SJCRH30 (cell line): ENCODE measurements around the gene AMZ1. TPM values are rescaled to one million over a fixed set of nuclear protein-coding genes. Genes with fewer than 3 reads are reported as not detected.

Experiments
- DNase-seq, 2 experiments: peaks; one replicate each; pipeline ENCODE4 v3.0.0-alpha.2; 2015 to 2020
- H3K27ac ChIP-seq: fragments of 250-450 bp; sonication (Bioruptor Pico); 2 replicates; pipeline ENCODE4 v1.5.1; 2020; ENCODE audit warnings: mild to moderate bottlenecking, moderate library complexity
- H3K27me3 ChIP-seq: fragments of 250-450 bp; sonication (Bioruptor Pico); 2 replicates; pipeline ENCODE4 v1.5.1; 2020; ENCODE audit warnings: mild to moderate bottlenecking, moderate library complexity
- H3K36me3 ChIP-seq: fragments of 250-450 bp; sonication (Bioruptor Pico); 2 replicates; pipeline ENCODE4 v1.5.1; 2020; ENCODE audit warnings: mild to moderate bottlenecking, moderate library complexity
- H3K4me1 ChIP-seq: fragments of 250-450 bp; sonication (Bioruptor Pico); 2 replicates; pipeline ENCODE4 v1.5.1; 2020; ENCODE audit warnings: mild to moderate bottlenecking, moderate library complexity
- H3K4me3 ChIP-seq: fragments of 250-450 bp; sonication (Bioruptor Pico); 2 replicates; pipeline ENCODE4 v1.5.1; 2020; ENCODE audit warnings: mild to moderate bottlenecking, moderate library complexity
- H3K9me3 ChIP-seq: fragments of 250-450 bp; sonication (Bioruptor Pico); replicated peaks from 2 replicates; pipeline ENCODE4 v1.5.1; 2020; ENCODE audit warnings: mild to moderate bottlenecking, moderate library complexity
- total RNA-seq: library from RNA; depleted of rRNA; stranded (reverse); fragments of >200 nt; shearing (Covaris generic); gene quantifications from 2 replicates; pipeline ENCODE4 v1.2.3, GENCODE V29; 2014

The AMZ1 gene
- total RNA-seq, 1 experiment from 2014 or later = 0.02 TPM

DNA sequence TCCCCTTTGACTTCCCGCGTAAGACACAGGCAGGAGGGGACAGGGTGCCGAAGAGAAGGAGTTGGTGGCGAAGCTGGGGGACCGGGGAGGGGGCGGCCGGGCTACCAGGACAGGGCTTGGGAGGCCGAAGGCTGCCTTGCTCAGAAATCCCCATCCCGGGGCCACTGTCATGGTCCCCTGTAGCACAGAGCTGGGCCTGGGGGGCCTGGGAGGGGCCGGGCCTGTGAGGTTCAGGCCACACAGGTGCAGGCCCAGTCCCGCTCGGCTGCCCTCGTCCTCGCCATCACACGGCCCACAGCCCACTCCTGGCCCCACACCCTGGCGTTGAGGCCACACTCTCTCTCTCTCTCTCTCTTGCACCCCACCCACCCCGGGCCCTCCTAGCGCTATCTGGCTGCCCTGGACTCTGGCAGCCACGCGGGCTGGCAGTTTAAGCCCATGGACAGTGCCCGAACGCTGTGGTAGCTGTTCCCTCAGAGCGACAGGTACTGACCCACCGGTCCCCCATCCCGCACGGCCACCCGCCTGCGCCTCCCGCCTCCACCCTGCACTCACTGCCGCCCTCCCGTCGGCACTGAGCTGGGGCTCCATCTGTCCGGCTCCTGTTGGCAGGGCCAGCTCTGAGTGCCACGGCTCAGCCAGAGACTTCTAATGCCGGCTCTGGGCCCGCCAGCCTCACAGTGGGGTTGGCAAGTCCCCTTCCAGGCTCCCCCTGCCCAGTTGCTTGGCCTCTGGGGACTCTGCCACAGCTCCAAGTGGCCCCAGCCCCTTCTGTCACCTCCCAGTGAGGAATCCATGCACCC lies 28.2 kb upstream of the AMZ1 start:
- DNase-seq = no peak
- Histone ChIP-seq H3K36me3 (peaks cover 22% of the 10 kb centered on the region), H3K27ac (no peak overlapping the region), H3K4me1 (no peaks in the 10 kb centered on the region), H3K27me3 (no peaks in the 10 kb centered on the region), H3K9me3 (no peaks in the 10 kb centered on the region), H3K4me3 (no peak overlapping the region)

DNA sequence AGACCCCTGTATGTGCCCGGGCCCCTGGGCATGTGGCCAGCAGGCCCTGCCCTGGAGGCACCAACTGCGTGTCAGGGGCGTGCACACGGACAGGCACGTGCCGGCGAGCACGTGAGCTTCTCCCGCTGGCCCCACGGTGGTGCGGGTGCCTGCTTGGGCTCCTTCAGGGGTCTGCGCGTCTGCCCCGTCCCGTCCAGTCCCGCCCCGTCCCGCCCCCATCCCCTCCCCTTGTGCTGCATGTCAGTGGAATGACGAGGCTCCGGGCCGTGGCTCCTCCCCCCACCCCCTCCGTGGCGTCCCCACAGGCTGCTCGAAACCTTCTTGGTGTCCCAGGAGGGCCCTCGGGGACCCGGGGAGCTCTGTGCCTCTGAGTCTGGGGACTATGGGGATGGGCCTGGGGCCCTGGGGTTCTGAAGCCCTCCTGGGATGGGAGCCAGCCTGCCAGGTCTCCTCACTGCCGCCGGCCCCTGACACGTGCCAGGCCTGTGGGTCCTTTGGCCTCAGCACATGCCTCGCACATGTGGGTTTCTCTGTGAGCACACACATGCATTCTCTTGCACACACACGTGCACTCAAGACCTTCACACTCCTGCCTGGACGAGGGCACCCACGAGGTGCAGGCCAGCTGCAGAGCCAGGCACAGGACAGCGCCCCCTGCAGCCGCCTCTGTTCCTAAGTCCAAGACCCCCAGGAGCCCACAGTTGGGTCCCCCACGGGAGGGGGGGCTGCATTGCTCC lies 27.5 kb upstream of the AMZ1 start:
- no peak overlapping the region for H3K4me3 ChIP-seq

DNA sequence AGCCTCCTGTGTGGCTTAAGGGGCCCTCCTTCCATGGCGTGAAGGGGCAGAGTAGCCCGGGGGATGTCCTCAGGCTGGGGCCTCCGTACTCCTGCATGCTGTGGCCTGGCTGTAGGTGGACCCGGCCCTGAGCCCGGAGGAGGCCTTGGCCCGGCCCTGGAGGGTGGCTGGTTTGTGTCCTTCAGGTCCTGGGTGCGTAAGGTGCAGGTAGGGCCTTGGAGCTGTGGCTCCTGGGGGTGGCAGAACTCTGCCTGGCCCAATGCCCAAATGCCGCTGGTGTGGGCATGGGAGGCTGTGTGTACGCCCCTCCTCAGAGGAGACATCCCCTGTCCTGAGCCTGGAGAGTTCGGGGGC lies 26.9 kb upstream of the AMZ1 start:
- no peak overlapping the region for H3K4me3 ChIP-seq
- H3K27ac ChIP-seq = no peak overlapping the region
- H3K36me3 ChIP-seq = peaks cover 11% of the 10 kb centered on the region
- no peaks in the 10 kb centered on the region for H3K9me3 ChIP-seq
- H3K4me1 ChIP-seq = no peaks in the 10 kb centered on the region
- DNase-seq = no peak
- no peaks in the 10 kb centered on the region for H3K27me3 ChIP-seq

More for the DNA sequence above, 27.5 kb upstream of the AMZ1 start:
- H3K4me1 ChIP-seq = no peaks in the 10 kb centered on the region
- no peak for DNase-seq
- H3K36me3 ChIP-seq = peaks cover 15% of the 10 kb centered on the region
- no peaks in the 10 kb centered on the region for H3K9me3 ChIP-seq
- H3K27me3 ChIP-seq = no peaks in the 10 kb centered on the region
- H3K27ac ChIP-seq = no peak overlapping the region

DNA sequence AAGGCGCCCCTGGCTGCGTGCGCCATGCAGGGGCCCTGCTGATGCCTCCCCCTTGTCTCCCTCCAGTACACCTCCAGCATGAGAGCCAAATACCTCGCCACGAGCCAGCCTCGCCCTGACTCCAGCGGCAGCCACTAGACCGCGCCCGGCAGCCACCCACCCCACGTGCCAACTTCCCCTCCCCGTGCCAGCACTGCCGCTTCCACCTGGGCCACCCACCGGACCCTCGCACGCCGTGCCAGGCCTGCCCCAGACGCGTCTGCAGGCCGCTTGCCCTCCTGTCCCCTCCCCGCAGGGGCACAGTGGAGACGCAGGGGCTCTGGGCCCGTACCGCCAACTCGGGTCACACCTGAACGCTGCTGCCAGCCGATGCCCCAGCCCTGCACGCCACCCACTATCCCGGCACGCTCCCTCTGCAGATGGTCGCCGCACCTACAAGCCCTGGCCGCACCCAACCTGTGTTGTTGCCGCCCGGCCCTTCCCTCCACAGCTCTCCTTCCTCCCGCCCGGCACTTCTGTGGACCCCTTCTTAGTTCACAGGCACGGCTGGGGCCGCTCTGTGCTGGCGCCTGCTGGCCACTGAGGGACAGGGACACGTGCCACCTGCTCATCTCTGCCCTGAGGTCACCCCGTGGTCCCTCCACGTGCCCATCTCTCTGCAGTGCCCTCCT lies 26.3 kb upstream of the AMZ1 start:
- Histone ChIP-seq H3K4me3 (no peak overlapping the region), H3K4me1 (no peaks in the 10 kb centered on the region), H3K36me3 (peaks cover 8% of the 10 kb centered on the region), H3K27me3 (no peaks in the 10 kb centered on the region), H3K27ac (no peak overlapping the region), H3K9me3 (no peaks in the 10 kb centered on the region)
- DNase-seq = no peak

DNA sequence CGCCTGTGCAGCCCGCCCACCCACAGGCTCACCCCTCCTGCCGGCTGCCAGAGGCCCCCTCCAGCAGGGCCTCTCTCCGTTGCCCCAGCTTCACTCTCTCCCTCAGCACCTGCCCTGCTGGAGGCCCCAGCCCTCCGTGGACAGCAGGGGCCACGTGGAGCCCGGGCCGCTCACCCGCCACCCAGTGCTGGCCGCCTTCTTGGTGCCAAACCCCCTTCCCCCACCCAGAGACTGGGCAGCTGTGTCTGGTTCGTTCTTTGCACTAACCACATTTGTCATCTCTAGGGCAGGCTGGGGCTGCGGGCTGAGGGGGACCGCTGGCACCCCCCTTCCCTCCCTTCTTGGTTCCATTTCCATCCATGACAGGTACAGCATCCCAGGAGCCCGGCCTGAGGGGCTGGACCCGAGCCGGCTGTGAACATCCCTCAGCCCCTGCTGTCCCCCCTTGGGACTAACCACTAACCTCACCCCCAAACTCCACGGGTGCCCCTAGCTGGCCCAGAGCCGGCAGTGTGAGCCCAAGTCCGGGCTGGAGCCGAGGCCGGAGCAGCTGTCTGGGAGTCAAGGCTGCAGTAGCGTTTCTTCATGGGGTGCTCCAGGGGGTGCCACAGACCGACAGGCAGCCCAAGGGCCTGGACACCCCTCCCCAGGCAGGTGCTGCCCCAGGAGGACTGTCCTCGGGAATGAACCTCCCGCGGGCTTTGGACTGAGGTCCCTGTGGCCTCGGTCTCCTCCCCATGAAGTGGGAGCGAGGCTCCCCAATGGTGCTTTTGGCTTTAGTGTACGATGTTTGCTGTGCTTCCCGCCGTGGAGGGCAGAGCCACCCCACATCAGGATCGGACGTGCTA lies 25.5 kb upstream of the AMZ1 start:
- no peaks in the 10 kb centered on the region for H3K9me3 ChIP-seq
- H3K27ac ChIP-seq = no peak overlapping the region
- no peak for DNase-seq
- H3K36me3 ChIP-seq = peaks cover 3% of the 10 kb centered on the region; the same call in 1 of the 2 replicates
- no peaks in the 10 kb centered on the region for H3K4me1 ChIP-seq
- no peak overlapping the region for H3K4me3 ChIP-seq
- no peaks in the 10 kb centered on the region for H3K27me3 ChIP-seq

DNA sequence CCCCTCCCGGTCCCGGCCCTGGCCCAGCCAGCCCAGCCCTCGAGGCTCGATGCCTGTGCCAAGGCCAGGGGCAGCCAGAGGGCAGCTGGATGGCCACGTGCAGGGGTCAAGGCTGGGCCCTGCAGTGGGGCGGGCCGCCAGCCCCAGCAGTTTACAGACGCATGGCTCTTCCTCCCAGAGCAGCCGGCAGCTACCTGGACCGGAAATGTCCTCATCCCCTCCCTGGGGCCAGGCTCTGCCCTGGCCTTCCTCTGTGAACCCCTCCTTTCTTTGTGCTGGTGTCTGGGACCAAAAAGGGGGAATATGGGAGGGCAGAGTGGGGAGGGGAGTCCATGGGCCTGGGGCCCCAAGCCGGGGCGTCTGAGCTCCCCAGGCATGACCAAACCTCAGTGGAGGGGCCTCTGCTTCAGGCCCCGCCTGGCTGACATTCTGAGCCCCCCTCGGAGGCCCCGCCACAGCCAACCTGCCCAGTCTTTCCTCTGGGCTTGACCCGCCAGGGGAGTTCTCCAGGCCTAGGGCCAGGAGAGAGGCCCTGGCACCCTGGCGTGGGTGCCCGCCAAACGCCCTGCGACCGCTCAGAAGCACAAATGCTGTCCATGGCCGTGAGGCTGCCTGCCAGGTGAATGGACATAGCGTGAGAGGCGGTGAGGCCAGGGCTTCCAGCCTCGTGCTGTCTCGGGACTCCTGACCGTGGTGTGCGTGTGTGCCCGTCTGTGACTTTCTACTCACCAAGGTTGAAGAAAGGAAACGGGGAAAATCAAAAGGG lies 24.7 kb upstream of the AMZ1 start:
- DNase-seq = no peak
- H3K4me3 ChIP-seq = no peak overlapping the region
- H3K9me3 ChIP-seq = no peaks in the 10 kb centered on the region
- no peak overlapping the region for H3K27ac ChIP-seq
- no peaks in the 10 kb centered on the region for H3K27me3 ChIP-seq
- H3K4me1 ChIP-seq = no peaks in the 10 kb centered on the region
- peaks cover 3% of the 10 kb centered on the region; the same call in 1 of the 2 replicates for H3K36me3 ChIP-seq

DNA sequence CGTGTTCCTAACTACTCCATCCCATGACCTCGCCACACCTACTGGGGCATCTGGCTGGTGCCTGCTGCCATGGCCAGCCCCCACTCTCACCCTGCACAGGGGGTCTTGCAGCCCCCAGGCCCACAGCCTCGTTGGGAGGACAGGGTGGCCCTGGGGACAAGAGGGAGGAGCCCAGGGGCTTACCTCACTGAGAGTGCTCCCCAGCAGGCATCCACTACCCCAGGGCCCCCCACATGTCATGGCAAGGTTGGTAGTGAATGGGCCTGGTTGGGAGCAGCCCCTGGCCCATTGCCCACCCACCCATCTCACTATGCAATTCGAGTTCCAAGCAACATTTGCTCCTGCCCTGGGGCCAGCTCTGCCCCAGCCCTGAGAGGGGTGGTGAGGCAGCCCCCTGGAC lies 24.0 kb upstream of the AMZ1 start:
- Histone ChIP-seq H3K4me3 (no peak overlapping the region), H3K9me3 (no peaks in the 10 kb centered on the region), H3K36me3 (no peaks in the 10 kb centered on the region; the same call in 1 of the 2 replicates), H3K27ac (no peak overlapping the region), H3K4me1 (no peaks in the 10 kb centered on the region), H3K27me3 (no peaks in the 10 kb centered on the region)
- no peak for DNase-seq

DNA sequence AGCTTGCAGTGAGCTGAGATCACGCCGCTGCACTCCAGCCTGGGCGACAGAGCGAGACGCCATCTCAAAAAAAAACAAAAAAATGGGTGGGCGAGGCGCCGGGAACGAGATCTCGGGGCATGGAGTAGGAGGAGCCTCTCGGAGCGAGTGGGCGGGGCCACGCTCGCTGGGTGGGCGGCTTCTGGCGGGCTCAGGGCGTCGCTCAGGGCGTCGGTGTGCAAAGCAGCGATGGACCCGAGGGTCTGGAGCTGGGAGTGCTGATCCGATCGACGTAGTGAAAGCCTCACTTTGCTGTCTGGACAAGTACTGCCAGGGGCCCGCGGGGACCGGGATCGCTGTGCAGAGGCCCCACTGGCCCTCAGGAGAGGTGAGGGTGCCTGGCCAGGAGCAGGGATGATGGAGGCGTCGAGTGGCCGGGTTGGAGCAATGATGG lies 22.6 kb upstream of the AMZ1 start:
- Histone ChIP-seq H3K4me3 (no peak overlapping the region), H3K9me3 (no peaks in the 10 kb centered on the region), H3K27ac (no peak overlapping the region), H3K4me1 (no peaks in the 10 kb centered on the region), H3K27me3 (no peaks in the 10 kb centered on the region), H3K36me3 (no peaks in the 10 kb centered on the region; the same call in 1 of the 2 replicates)
- DNase-seq = no peak

DNA sequence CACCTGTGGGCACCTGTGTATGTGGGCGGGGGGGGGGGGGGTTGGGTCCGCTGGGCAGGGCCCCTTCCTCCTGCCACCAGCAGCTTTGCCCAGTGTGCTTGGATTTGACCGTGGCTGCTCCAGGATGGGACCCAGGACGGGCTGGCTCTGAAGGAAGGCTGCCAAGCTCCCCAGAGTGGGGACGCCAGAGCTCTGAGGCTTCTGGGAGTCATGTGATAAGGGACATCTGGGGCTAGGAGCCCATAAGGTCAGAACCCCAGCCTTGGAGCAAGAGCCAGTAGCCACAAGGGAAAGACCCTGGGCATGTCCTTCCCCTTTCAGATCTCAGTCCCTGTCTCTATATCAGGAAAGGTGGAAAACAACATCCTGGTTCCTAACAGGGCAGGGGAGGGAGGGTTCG lies 21.8 kb upstream of the AMZ1 start:
- no peak overlapping the region for H3K4me3 ChIP-seq
- DNase-seq = no peak
- no peaks in the 10 kb centered on the region; the same call in 1 of the 2 replicates for H3K36me3 ChIP-seq
- H3K9me3 ChIP-seq = no peaks in the 10 kb centered on the region
- no peak overlapping the region for H3K27ac ChIP-seq
- no peaks in the 10 kb centered on the region for H3K4me1 ChIP-seq
- no peaks in the 10 kb centered on the region for H3K27me3 ChIP-seq

DNA sequence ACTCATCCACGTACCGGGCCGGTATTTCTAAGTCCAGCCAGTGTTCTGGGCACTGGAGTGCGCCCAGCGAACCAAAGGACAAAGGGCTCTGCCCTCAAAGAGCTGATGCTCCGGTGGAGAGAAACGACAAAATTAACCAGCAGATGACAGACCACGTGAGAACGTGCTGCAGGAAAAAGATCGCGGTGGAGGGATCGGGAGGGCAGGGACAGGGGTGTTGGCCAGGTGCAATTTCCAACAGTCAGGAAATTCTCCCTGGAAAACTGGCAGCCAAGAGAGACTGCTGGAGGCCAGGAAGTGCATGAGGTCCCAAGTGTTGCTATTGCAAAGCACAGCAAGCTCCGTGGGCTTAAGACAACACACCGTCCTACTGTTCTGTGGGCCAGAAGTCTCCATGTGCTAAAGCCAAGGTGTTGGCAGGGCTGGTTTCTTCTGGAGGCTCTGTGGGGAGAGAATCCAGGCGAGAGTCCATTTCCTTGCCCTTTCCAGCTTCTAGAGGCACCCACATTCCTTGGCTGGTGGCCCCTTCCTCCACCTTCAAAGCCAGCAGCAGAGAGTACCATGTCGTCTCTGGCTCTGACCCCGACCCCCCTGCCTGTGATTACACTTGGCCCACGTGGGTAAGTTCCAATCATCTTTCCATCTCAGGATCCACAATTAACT lies 21.3 kb upstream of the AMZ1 start:
- Histone ChIP-seq H3K4me3 (no peak overlapping the region), H3K27ac (no peak overlapping the region), H3K9me3 (no peaks in the 10 kb centered on the region), H3K27me3 (no peaks in the 10 kb centered on the region), H3K4me1 (no peaks in the 10 kb centered on the region), H3K36me3 (no peaks in the 10 kb centered on the region)
- no peak for DNase-seq

DNA sequence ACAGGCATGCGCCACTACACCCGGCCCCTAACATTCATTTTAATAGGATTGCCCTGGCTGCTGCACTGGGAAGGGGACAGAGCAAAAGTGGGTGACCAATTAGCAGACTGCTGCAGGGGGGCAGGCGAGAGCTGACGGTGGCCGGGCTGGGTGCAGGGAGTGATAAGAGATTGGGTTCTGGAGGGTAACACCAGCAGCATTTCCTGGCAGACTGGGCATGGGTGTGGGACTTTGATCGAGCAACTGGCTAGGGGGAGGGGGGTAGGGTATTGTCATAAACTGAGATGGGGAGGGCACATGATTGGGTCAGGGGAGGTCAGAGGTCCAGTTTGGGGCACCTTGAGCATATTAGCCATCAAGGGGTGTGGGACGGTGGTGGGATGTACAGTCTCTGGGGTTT lies 20.2 kb upstream of the AMZ1 start:
- H3K27me3 ChIP-seq = no peaks in the 10 kb centered on the region
- H3K4me1 ChIP-seq = no peaks in the 10 kb centered on the region
- H3K36me3 ChIP-seq = no peaks in the 10 kb centered on the region
- H3K4me3 ChIP-seq = no peak overlapping the region
- no peak for DNase-seq
- H3K27ac ChIP-seq = no peak overlapping the region
- H3K9me3 ChIP-seq = no peaks in the 10 kb centered on the region

DNA sequence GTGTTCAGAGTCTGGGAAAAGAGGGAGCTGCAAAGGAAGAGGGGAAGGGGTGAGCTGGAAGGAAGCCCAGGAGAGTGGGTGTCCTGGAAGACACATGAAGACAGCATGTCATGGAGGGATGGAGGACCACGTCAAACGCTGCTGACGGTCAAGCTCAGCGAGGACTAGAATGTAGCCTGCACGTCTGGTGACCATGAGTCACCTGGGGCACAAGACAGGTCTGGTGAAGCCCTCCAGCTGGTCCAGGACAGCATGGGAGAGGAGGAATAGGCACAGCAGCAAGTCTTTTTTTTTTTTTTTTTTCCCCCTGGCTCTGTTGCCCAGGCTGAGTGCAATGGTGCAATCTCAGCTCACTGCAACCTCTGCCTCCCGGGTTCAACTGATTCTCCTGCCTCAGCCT lies 19.6 kb upstream of the AMZ1 start:
- H3K36me3 ChIP-seq = no peaks in the 10 kb centered on the region
- H3K9me3 ChIP-seq = no peaks in the 10 kb centered on the region
- no peaks in the 10 kb centered on the region for H3K4me1 ChIP-seq
- DNase-seq = no peak
- H3K4me3 ChIP-seq = no peak overlapping the region
- H3K27me3 ChIP-seq = no peaks in the 10 kb centered on the region
- no peak overlapping the region for H3K27ac ChIP-seq

DNA sequence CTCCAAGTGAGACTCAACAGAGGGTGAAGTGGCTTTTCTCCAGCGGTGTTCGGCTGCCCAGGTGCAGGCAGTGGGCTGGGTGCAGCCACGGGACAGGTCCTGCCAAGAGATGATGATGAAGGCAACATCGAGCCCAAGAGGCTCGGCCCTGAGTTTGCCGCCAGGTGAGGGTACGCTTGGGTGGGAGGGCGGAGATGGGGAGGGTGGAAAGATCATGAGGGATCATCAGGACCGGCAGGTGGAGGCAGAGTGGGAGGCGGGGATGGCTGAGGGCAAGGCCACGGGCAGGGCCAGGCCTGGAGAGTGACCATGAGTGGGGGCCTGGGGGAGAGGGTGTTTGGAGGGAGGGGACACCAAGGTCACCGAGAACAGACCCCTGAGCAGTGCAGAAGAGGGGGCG lies 17.8 kb upstream of the AMZ1 start:
- no peaks in the 10 kb centered on the region for H3K36me3 ChIP-seq
- H3K4me3 ChIP-seq = no peak overlapping the region
- H3K4me1 ChIP-seq = no peaks in the 10 kb centered on the region
- H3K27ac ChIP-seq = no peak overlapping the region
- no peak for DNase-seq
- no peaks in the 10 kb centered on the region for H3K9me3 ChIP-seq
- no peaks in the 10 kb centered on the region for H3K27me3 ChIP-seq
